HepG2 (cell line): ENCODE measurements around the gene SCFD2. TPM values are rescaled to one million over a fixed set of nuclear protein-coding genes. Genes with fewer than 3 reads are reported as not detected.

Experiments
- ATAC-seq: fragments of 200-7000 bp; cut with Tn5 transposase; 3 replicates; pipeline ENCODE4 v1.9.1; 2020; ENCODE audit warnings: mild to moderate bottlenecking, moderate library complexity
- BruUV-seq: library from RNA; stranded (reverse); fragments of 400-500 nt; replicated peaks from 2 replicates; lab custom pipeline; 2021; lab: Mats Ljungman, UMichigan
- CTCF ChIA-PET: fragments of 300-600 bp; formaldehyde crosslinking; extraction: SDS; loops from one replicate; lab custom pipeline; 2021; ENCODE audit warnings: low total read pairs, inconsistent platforms, low intra/inter-chr PET ratio; lab: Yijun Ruan, JAX
- POLR2A ChIA-PET: fragments of 350-600 bp; sonication (Branson Sonifier 250); formaldehyde crosslinking; loops from one replicate; lab custom pipeline; 2020; ENCODE audit warnings: antibody characterized with exemption, inconsistent platforms; lab: Yijun Ruan, JAX
- DNase-seq: peaks from one replicate; pipeline ENCODE4 v3.0.0-alpha.2; 2015; ENCODE audit warnings: low spot score
- FAIRE-seq: peaks from 3 replicates; lab custom pipeline; 2011; peaks lifted over from hg19 to GRCh38; lab: Jason Lieb, UNC
- H2AFZ ChIP-seq: one replicate; pipeline ENCODE4 v1.6.1; 2011; ENCODE audit warnings: low read length, inconsistent platforms
- H3K27ac ChIP-seq: fragments of 300-600 bp; 3 replicates; pipeline ENCODE4 v1.8.0; 2011; ENCODE audit warnings: mixed run types, mild to moderate bottlenecking, mixed read lengths, low read length, inconsistent platforms; ENCODE audit not compliant: insufficient read depth; ENCODE audit errors: extremely low read length
- H3K27me3 ChIP-seq, 2 experiments: fragments of 200-600 bp in 1 of 2; 2 replicates in 1 of 2; 3 replicates in 1 of 2; pipeline versions ENCODE4 v1.6.0 to v1.8.0; 2011; ENCODE audit warnings: low read length in 2 of 2, mild to moderate bottlenecking in 2 of 2, moderate library complexity in 2 of 2, inconsistent platforms in 1 of 2; ENCODE audit not compliant: insufficient read depth in 2 of 2, control insufficient read depth in 1 of 2
- H3K36me3 ChIP-seq, 2 experiments: fragments of 200-600 bp in 1 of 2; replicated peaks in 1 of 2; 2 replicates in 1 of 2; 3 replicates in 1 of 2; pipeline versions ENCODE4 v1.5.1 to v1.8.0; 2011; ENCODE audit warnings: low read length in 2 of 2, inconsistent platforms in 1 of 2; ENCODE audit not compliant: insufficient read depth in 2 of 2, control insufficient read depth in 1 of 2
- H3K4me1 ChIP-seq: 2 replicates; pipeline ENCODE4 v1.5.1; 2012; ENCODE audit warnings: low read length, inconsistent platforms; ENCODE audit not compliant: insufficient read depth
- H3K4me2 ChIP-seq: 2 replicates; pipeline ENCODE4 v1.6.0; 2011; ENCODE audit warnings: low read depth, low read length, inconsistent platforms
- H3K4me3 ChIP-seq, 3 experiments: fragments of 200-600 bp in 1 of 3; sonication (generic), shearing (Covaris generic) in 1 of 3; replicated peaks in 1 of 3; 2 replicates each; pipeline ENCODE4 v1.5.1; 2011 to 2016; ENCODE audit warnings: low read length in 3 of 3, inconsistent platforms in 2 of 3, low read depth in 2 of 3, mild to moderate bottlenecking in 2 of 3, control low read depth in 1 of 3, mixed read lengths in 1 of 3; ENCODE audit not compliant: insufficient read depth in 1 of 3
- H3K79me2 ChIP-seq: one replicate; pipeline ENCODE4 v1.6.1; 2011; ENCODE audit warnings: low read length, inconsistent platforms; ENCODE audit not compliant: insufficient read depth
- H3K9ac ChIP-seq: 2 replicates; pipeline ENCODE4 v1.6.0; 2011; ENCODE audit warnings: mild to moderate bottlenecking, low read depth, low read length, inconsistent platforms; ENCODE audit not compliant: insufficient read depth
- H3K9me3 ChIP-seq: 2 replicates; pipeline ENCODE4 v1.5.1; 2012; ENCODE audit warnings: mild to moderate bottlenecking, low read length
- H4K20me1 ChIP-seq: 2 replicates; pipeline ENCODE4 v1.6.0; 2011; ENCODE audit warnings: inconsistent platforms, mild to moderate bottlenecking, low read length, moderate library complexity; ENCODE audit not compliant: insufficient read depth
- GABPB1 ChIP-seq: IDR thresholded peaks from 2 replicates; pipeline ENCODE4 v1.6.1; 2016; ENCODE audit warnings: mild to moderate bottlenecking, missing genetic modification reagents, moderate library complexity, missing compliant biosample characterization
- HOXA9 ChIP-seq: sonication (generic); formaldehyde crosslinking; IDR thresholded peaks from 2 replicates; pipeline ENCODE4 v1.8.1; 2022; ENCODE audit warnings: missing genetic modification reagents, mild to moderate bottlenecking, moderate library complexity, borderline replicate concordance
- MAFF ChIP-seq: IDR thresholded peaks from 2 replicates; pipeline ENCODE4 v1.6.1; 2011; ENCODE audit warnings: low read depth, low read length, improper control_type of control experiment
- MAFK ChIP-seq, 2 experiments: IDR thresholded peaks in 1 of 2; conservative IDR thresholded peaks in 1 of 2; 2 replicates each; pipeline ENCODE4 v1.6.1; 2011; ENCODE audit warnings: improper control_type of control experiment in 2 of 2, low read length in 2 of 2
- MNT ChIP-seq: fragments of 450-650 bp; IDR thresholded peaks from 2 replicates; pipeline ENCODE4 v1.6.1; 2016
- WGBS: methylation state at CpG from one replicate; pipeline ENCODE4 v1.1.6; 2017; ENCODE audit warnings: low lambda C conversion rate; 5-methylcytosine and 5-hydroxymethylcytosine counted together
- in situ Hi-C: cut with HindIII; loops from 2 replicates; pipeline ENCODE4 v1.10.0; 2017; ENCODE audit warnings: low pct_unique_long_range_greater_than_20kb; ENCODE audit not compliant: extremely low pct_ligation_motif_present
- intact Hi-C: fragments of 100-400 bp; cut with micrococcal nuclease; formaldehyde crosslinking; loops from one replicate; pipeline ENCODE4 v1.10.0; 2022; ENCODE audit not compliant: unreplicated experiment
- polyA plus RNA-seq, 8 experiments: library from polyadenylated mRNA; depleted of rRNA in 3 of 8; stranded (reverse) in 7 of 8; unstranded in 1 of 8; fragments of >200 nt; fragmentation: Illumina TruSeq in 4 of 8; extraction: Trizol in 4 of 8; gene quantifications; 2 replicates each; pipeline versions ENCODE4 v1.2.1 to v1.2.3, GENCODE V29; 2011 to 2016; ENCODE audit warnings: low read depth in 4 of 8, missing spikeins in 1 of 8, mixed read lengths in 1 of 8; ENCODE audit not compliant: insufficient read depth in 1 of 8
- total RNA-seq, 5 experiments: library from RNA; depleted of rRNA; stranded (reverse); fragments of >200 nt; fragmentation: Illumina TruSeq; extraction: Trizol; gene quantifications; 2 replicates each; pipeline ENCODE4 v1.2.3, GENCODE V29; 2016; ENCODE audit warnings: low read depth in 1 of 5
- TF ChIP-seq, protein P1 (sequence below): sonication (generic); formaldehyde crosslinking; conservative IDR thresholded peaks from 2 replicates; pipeline ENCODE4 v1.5.0; 2020; ENCODE audit warnings: missing genetic modification reagents

SCFD2 gene
- total and polyA plus RNA-seq, 2 of the 13 experiments (the other 11 are each of a cell fraction or from before 2014, with no cell fraction given), result 4.6 to 15.6 TPM

- Histone ChIP-seq H3K4me2 (no peak overlapping the region), H3K36me3 (no peaks in the 10 kb centered on the region), H4K20me1 (no peaks in the 10 kb centered on the region), H3K27ac (no peak overlapping the region), H3K9me3 (no peaks in the 10 kb centered on the region), H3K4me1 (peaks cover 30% of the 10 kb centered on the region), H3K4me3 (no peak overlapping the region), H3K9ac (no peak overlapping the region), H2AFZ (no peak overlapping the region), H3K27me3 (no peaks in the 10 kb centered on the region), H3K79me2 (no peaks in the 10 kb centered on the region)
- WGBS, result 97% methylated on average over 3 of the region's 3 CpGs
- intact Hi-C loops, result no loop called here
- POLR2A ChIA-PET, result no interaction called here
- CTCF ChIA-PET, result no interaction called here
- FAIRE-seq (no peak), DNase-seq (no peak), ATAC-seq (no peak)
- no peak for TF ChIP-seq MNT
- no peak for TF ChIP-seq GABPB1 (CRISPR knock-in tag)
- TF ChIP-seq HOXA9, result no peak
- in situ Hi-C loops, result loop anchor here (25.0 kb wide), 1 partner anchor 916 kb away; the partner anchor contains the start of gene PDGFRA
- BruUV-seq, result no TSS peak
Observed at GRCh38 chr4:53321151-53321983, 44.5 kb downstream of the SCFD2 start.

DNA sequence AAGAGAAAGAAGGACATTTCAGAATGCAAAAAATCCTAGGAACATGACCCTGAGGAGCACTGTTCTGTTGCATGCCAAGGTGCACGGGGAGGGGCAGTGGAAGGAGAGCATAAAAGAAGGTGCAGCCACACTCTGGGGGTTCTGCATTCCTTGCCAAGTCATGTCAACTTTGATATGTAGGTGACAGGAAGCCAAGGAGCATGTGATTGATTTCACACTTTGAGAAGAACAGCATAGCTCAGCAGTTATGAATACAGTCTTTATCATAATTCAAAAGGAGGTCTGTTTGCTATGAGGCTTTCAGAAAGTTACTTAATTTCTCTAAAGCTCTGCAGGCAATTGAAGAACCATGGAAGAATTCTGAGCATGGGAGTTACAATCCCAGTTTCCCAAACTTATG lies 50.6 kb downstream of the SCFD2 start:
- Histone ChIP-seq H3K4me2 (no peak overlapping the region), H3K27me3 (no peaks in the 10 kb centered on the region), H3K79me2 (no peaks in the 10 kb centered on the region), H3K4me3 (no peak overlapping the region), H3K9me3 (no peaks in the 10 kb centered on the region), H3K9ac (no peak overlapping the region), H3K4me1 (0 out of 2 replicates have a peak, but pooled peaks cover 3% of the 10 kb centered on the region), H3K27ac (no peak overlapping the region)
- DNase-seq, result no peak
- in situ Hi-C loops, result loop anchor here (25.0 kb wide), 1 partner anchor 922 kb away; the partner anchor contains the start of gene PDGFRA
- TF ChIP-seq MAFF (peak; percentile 34; the same call in 1 of the 2 replicates), MAFK (conservative IDR thresholded peaks at IDR 0.05 in 1 of 2, IDR thresholded peaks at IDR 0.05 in 1 of 2; ENCODE audit: low read length in 2 of 2) (peak; percentile 37 to 56; a peak in 2 of 4 replicates)
- TF ChIP-seq, protein P1, sequence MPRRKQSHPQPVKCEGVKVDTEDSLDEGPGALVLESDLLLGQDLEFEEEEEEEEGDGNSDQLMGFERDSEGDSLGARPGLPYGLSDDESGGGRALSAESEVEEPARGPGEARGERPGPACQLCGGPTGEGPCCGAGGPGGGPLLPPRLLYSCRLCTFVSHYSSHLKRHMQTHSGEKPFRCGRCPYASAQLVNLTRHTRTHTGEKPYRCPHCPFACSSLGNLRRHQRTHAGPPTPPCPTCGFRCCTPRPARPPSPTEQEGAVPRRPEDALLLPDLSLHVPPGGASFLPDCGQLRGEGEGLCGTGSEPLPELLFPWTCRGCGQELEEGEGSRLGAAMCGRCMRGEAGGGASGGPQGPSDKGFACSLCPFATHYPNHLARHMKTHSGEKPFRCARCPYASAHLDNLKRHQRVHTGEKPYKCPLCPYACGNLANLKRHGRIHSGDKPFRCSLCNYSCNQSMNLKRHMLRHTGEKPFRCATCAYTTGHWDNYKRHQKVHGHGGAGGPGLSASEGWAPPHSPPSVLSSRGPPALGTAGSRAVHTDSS, result no peak
- TF ChIP-seq, all 625 proteins: peak for 2
- ATAC-seq (no peak), FAIRE-seq (no peak)
- CTCF ChIA-PET, result no interaction called here
- 100% methylated on average over 1 of the region's 1 CpG for WGBS
- intact Hi-C loops, result no loop called here
- POLR2A ChIA-PET, result interaction anchor here (0.7 kb wide), 2 partner anchors 8 to 603 kb away, joined by 3 read pairs; no protein-coding TSS in a partner anchor
- no peaks in the 10 kb centered on the region for H3K36me3 ChIP-seq
- H2AFZ ChIP-seq, result no peak overlapping the region
- H4K20me1 ChIP-seq, result no peaks in the 10 kb centered on the region
- BruUV-seq, result no TSS peak
